ENCODE measurements around the gene DYSF. TPM values are rescaled to one million over a fixed set of nuclear protein-coding genes. Genes with fewer than 3 reads are reported as not detected.

Gene DYSF
- total and polyA plus RNA-seq, 2 donors (not counting 3 experiments of a cell fraction or from before 2014, with no cell fraction given), result 50.9 to 152 TPM

DNA sequence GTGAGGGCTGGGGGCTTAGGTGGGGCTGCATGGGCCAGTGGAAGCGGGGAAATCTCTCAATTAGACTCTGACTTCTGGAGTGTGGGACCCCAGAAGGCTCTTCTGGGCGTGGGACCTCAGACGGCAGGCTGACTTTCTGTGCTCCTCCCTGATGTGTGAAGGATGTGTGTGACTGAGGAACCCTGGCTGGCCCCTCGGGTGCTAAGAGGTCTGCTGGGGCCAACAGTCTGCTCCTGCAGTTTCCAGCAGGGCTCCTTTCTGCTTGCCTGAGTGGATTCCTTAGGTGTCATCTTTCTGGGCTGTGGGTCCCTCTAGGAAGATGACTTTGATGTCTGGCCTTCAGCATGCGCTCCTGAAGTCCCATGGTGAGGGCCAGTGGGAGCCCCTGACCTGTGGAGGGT lies 167.5 kb downstream of the DYSF start:
- dilution Hi-C loops (cut with MboI; ENCODE audit: extremely low pct_ligation_motif_present, low sequenced_read_pairs), result no loop called here
- ChIA-PET POLR2A (no interaction called here), CTCF (interaction anchor here (0.6 kb wide), 1 partner anchor 11 kb away, joined by 3 read pairs; no protein-coding TSS in a partner anchor)
- Histone ChIP-seq H4K20me1 (replicated peaks; ENCODE audit: control insufficient read depth, extremely low read depth, insufficient read depth, low read length) (no peaks in the 10 kb centered on the region), H3K4me1 (ENCODE audit: control insufficient read depth, extremely low read depth, insufficient read depth, low read length) (no peaks in the 10 kb centered on the region), H3K9me3 (replicated peaks; ENCODE audit: control insufficient read depth, insufficient read depth, low read length) (no peaks in the 10 kb centered on the region), H3K9me1 (replicated peaks; ENCODE audit: control insufficient read depth, extremely low read depth, insufficient read depth, low read length) (no peaks in the 10 kb centered on the region), H3K79me2 (ENCODE audit: control insufficient read depth, insufficient read depth, low read length) (no peaks in the 10 kb centered on the region), H3K4me3 (replicated peaks in 1 of 3; ENCODE audit: insufficient read depth in 1 of 3, low read depth in 1 of 3, low read length in 3 of 3) (no peak overlapping the region), H3K4me2 (ENCODE audit: insufficient read depth, low read length) (no peak overlapping the region), H3K27me3 (ENCODE audit: control insufficient read depth in 2 of 2, insufficient read depth in 2 of 2, low read length in 2 of 2) (no peaks in the 10 kb centered on the region), H2AFZ (ENCODE audit: low read depth, low read length) (no peak overlapping the region), H3K27ac (ENCODE audit: insufficient read depth, low read depth, low read length) (no peak overlapping the region), H3K9ac (replicated peaks; ENCODE audit: extremely low read depth, insufficient read depth, low read length) (no peak overlapping the region), H3K36me3 (ENCODE audit: control insufficient read depth in 2 of 2, extremely low read depth in 1 of 2, insufficient read depth in 2 of 2, low read length in 2 of 2) (no peaks in the 10 kb centered on the region)
- no peak for DNase-seq (ENCODE audit: low read depth, low spot score)
- no peak for FAIRE-seq
- TF ChIP-seq EZH2 (IDR thresholded peaks at IDR 0.05; ENCODE audit: borderline replicate concordance, low read depth, low read length, severe bottlenecking), result no peak
- intact Hi-C loops (cut with micrococcal nuclease), result no loop called here
- BruUV-seq (replicated peaks), result no TSS peak

GRCh38 chr2:71629273-71629672 lies 175.9 kb downstream of the DYSF start:
- Histone ChIP-seq H3K9me1 (replicated peaks; ENCODE audit: control insufficient read depth, extremely low read depth, insufficient read depth, low read length) (no peaks in the 10 kb centered on the region), H2AFZ (ENCODE audit: low read depth, low read length) (no peak overlapping the region), H3K27ac (ENCODE audit: insufficient read depth, low read depth, low read length) (no peak overlapping the region), H3K9ac (replicated peaks; ENCODE audit: extremely low read depth, insufficient read depth, low read length) (no peak overlapping the region), H3K4me2 (ENCODE audit: insufficient read depth, low read length) (no peak overlapping the region), H3K4me1 (ENCODE audit: control insufficient read depth, extremely low read depth, insufficient read depth, low read length) (no peaks in the 10 kb centered on the region), H3K4me3 (replicated peaks in 1 of 3; ENCODE audit: insufficient read depth in 1 of 3, low read depth in 1 of 3, low read length in 3 of 3) (no peak overlapping the region), H3K79me2 (ENCODE audit: control insufficient read depth, insufficient read depth, low read length) (no peaks in the 10 kb centered on the region), H4K20me1 (replicated peaks; ENCODE audit: control insufficient read depth, extremely low read depth, insufficient read depth, low read length) (no peaks in the 10 kb centered on the region), H3K9me3 (replicated peaks; ENCODE audit: control insufficient read depth, insufficient read depth, low read length) (no peaks in the 10 kb centered on the region), H3K36me3 (ENCODE audit: control insufficient read depth in 2 of 2, extremely low read depth in 1 of 2, insufficient read depth in 2 of 2, low read length in 2 of 2) (no peaks in the 10 kb centered on the region), H3K27me3 (ENCODE audit: control insufficient read depth in 2 of 2, insufficient read depth in 2 of 2, low read length in 2 of 2) (no peaks in the 10 kb centered on the region)
- POLR2A ChIA-PET, result no interaction called here
- TF ChIP-seq, protein P1, sequence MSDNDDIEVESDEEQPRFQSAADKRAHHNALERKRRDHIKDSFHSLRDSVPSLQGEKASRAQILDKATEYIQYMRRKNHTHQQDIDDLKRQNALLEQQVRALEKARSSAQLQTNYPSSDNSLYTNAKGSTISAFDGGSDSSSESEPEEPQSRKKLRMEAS (IDR thresholded peaks at IDR 0.05; ENCODE audit: insufficient read depth, insufficient read length), result no peak
- no peak for TF ChIP-seq POLR2A (IDR thresholded peaks at IDR 0.05; ENCODE audit: low read depth, low read length)
- no peak for TF ChIP-seq GATA2 (IDR thresholded peaks at IDR 0.05; ENCODE audit: insufficient read depth, insufficient read length, low read depth, low read length)
- TF ChIP-seq MYC (IDR thresholded peaks at IDR 0.05; ENCODE audit: low read depth, low read length), result no peak
- TF ChIP-seq POLR2AphosphoS5 (IDR thresholded peaks at IDR 0.05; ENCODE audit: insufficient read depth, low read depth, low read length), result no peak
- TF ChIP-seq CTCF (IDR thresholded peaks at IDR 0.05; ENCODE audit: extremely low read depth in 1 of 2, insufficient read depth in 1 of 2, low read depth in 1 of 2, low read length in 2 of 2), result no peak
- TF ChIP-seq EZH2 (IDR thresholded peaks at IDR 0.05; ENCODE audit: borderline replicate concordance, low read depth, low read length, severe bottlenecking), result no peak
- TF ChIP-seq JUN (IDR thresholded peaks at IDR 0.05; ENCODE audit: borderline replicate concordance, insufficient read depth, insufficient read length, low read depth), result no peak
- TF ChIP-seq FOS (IDR thresholded peaks at IDR 0.05; ENCODE audit: borderline replicate concordance, insufficient read depth, low read length), result no peak
- DNase-seq (ENCODE audit: low read depth, low spot score), result no peak
- no TSS peak for BruUV-seq (replicated peaks)
- intact Hi-C loops (cut with micrococcal nuclease) (no loop called here), dilution Hi-C loops (cut with MboI; ENCODE audit: extremely low pct_ligation_motif_present, low sequenced_read_pairs) (no loop called here)
- CTCF ChIA-PET, result no interaction called here
- FAIRE-seq, result no peak

All from endothelial cell of umbilical vein (primary cell).